HG02840 (cell line): ENCODE results near the gene CAMSAP1.

Source experiments
- ATAC-seq: cut with Tn5 transposase; IDR thresholded peaks from one replicate; pipeline ENCODE4 v1.9.1; 2021; ENCODE audit warnings: mild to moderate bottlenecking, moderate library complexity, moderate number of reproducible peaks; ENCODE audit not compliant: unreplicated experiment, low FRiP score

Gene CAMSAP1

DNA sequence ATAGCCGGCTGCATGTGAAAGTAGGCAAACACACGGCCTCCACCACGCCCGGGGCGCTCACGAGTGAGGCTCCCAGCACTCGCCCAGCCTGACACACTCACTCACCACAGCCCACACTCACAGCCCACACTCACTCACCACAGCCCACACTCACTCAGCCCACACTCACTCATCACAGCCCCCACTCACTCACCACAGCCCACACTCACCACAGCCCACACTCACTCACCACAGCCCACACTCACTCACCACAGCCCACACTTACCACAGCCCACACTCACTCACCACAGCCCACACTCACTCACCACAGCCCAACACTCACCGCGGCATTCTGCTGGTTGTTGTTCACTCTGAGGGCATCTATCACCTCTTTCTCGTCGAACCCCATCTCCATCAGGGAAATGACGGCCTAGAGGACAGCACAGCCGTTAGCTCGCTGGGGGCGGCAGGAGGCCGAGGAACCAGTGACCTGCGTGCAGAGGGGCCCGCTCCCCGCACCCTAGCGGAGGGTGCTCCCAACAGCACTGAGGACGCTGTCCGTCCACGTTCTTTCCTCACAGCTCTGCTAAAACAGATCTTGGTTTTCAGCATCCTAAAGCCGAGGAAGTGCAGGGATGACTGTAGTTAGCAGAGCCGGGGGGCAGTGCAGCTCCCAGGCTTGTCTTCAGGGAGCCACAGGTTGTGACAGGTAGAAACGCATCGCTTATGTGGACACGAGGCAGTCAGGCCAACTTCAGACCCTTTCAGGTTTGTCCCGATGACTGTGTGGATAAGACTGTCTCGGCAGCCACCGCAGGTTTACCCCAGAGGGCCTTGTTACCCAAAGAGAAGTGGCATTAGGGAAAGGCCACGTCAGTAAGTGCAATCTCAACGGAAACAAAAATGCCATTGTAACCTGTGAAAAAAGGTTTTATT is 32.3 kb upstream of the CAMSAP1 start:
- no peak for ATAC-seq

GRCh38 chr9:135937521-135938489 is 30.5 kb upstream of the CAMSAP1 start:
- no peak for ATAC-seq

DNA sequence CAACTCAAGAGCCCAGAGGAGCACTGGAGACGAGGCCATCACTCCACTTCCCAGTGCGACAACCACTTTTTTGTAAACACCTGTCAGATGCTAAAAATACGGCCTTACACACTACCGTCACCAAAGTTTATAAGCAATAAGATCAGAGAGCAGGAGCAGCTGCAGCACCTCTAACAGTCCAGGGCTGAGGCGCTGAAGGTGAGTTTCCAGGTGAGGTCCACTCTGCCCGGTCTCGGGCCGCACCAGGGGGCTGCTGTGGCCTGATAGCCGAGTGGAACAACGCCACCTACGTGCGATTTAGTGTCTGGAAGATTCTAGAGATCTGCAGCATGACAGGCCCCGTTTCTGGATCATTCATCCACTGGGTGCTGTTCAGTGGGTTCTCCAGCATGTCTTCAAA is 25.8 kb upstream of the CAMSAP1 start:
- ATAC-seq = no peak

- no peak for ATAC-seq
These were observed 25.3 kb upstream of the CAMSAP1 start for GRCh38 chr9:135932656-135933055.

DNA sequence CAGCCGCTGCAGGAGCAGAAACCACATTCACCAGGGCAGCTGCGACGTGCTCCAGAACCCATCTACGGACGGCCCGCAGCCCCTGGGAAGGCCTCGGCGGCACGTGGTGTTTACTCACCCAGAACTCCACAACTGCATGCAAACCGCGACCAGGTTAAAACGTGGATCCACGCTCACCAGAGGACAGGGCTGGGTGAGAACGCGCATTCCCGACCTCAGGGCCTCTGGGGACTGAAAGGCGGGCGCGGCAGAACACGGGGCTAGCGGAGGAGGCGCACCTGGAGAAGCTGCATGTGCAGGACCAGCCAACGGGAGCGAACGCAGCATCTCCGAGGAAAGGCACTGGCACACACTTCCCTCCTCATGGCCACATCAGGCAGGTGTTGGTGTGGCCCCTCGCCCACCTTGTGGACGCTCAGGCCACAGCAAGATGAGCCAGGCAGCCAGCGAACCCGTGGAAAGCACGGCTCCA is 24.0 kb upstream of the CAMSAP1 start:
- ATAC-seq = no peak

GRCh38 chr9:135930446-135931345 is 23.4 kb upstream of the CAMSAP1 start:
- ATAC-seq = no peak

DNA sequence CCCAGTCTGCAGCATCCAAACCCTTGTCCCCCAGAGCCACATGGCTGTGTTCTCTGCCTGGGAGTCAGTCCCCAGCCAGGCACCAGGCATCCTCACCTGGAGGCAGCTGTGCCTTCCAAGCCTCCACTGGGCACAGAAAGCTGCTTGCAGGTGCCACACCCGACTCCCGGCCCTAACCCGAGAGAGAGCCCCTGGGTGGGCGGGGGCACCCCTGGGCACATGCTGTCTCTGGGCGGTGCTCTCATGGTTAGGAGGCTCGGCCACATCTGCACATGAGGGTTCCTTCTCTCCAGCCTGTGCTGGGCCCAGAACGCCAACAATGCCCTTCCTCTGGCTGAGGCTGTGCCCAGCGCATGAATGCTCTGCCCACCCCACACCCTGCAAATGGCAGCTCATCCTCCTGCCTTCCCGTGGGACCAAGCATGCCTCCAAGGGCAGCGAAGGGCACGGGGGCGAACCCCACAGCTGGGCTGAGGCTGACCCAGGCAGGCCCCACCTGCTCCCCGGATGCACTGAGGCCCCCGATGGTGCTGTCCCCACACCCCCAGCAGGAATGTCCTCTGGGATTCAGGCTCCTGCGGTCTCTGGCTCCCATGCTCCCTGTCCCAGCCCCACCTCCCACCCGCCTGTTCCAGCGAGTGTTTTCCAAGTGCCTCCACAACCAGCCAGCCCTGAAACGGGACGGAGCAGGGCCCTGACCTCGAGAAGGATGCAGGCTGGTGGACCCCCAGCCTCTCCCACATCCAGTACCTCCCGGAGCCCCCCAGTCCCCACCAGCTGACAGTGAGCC is 22.5 kb upstream of the CAMSAP1 start:
- ATAC-seq = no peak

DNA sequence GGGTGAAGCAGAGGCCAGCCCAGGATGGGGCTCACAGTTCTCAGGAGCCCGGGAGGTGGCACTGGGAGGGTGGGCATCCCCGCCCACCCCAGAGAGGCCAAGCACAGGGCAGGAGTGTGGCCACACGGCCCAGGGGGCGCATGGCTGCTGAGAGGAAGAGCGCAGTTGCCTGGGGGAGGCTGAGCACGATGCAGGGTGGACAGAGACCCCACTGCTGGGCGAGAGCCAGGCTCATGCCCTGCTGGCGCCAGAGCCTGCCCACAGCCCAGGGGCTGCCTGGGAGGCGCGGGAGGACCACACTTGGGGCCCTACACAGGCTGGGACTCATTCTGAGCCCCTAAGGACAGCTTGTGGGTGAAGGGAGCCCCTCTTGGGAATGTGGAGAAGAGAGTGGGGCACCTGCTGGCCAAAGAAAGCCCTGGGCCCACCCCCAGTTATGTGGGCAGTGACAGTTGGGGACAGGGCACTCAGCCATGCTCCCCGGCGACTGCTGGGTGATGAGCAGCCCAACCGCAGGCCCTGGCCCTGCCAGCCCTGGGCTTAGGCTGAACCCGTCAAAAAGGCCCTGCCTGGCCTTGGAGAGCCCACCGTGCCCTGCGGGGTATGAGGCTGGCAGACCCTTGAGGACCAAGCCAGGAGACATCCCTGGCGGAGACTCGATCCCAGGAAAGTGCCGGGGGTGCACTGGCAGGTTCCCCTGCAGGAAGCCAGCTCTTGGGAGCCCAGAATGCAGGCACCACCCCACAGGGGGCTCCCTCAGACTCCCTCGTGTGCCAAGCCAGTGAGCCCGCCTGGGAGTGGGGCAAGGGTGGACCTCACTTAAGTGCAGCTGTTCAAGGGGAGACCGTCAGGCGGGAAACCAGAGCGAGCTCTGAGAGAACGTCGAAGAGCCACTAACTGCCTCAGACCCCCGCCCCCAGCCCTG is 21.6 kb upstream of the CAMSAP1 start:
- ATAC-seq = no peak

DNA sequence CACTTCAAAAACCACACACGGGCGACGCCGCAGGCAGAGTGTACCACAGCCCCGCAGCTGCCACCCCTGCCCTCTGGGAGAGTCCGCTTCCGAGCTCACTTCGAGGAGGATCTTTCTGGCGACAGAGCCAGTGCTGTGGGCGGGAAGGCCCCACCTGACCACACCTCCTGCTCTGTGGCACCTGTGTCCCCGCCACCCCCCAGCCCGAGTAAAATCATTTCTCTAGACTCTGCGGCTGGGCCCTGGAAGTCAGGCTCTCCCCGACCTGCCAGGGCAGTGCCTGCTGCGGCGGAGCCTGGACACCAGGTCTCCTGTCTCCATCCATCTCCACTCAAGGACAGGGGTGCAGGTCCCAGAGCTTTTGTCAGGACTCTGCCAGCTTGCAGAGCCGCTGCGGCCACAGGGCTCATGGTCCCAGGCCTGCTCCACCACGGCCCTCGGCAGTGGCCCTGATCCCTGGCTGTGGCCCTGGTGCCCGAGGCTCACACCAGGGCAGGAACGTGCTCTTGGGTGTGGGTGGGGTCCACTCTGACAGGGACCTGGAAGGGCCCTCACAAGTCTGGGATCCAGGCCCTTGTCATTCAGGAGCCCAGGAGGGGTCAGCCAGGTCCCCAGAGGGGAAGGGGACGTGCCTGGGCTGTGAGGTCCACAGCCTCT is 20.9 kb upstream of the CAMSAP1 start:
- ATAC-seq = no peak

- ATAC-seq = no peak
These were observed 20.1 kb upstream of the CAMSAP1 start for GRCh38 chr9:135927195-135928013.

- ATAC-seq = no peak
These were observed 19.3 kb upstream of the CAMSAP1 start for GRCh38 chr9:135926402-135927194.

DNA sequence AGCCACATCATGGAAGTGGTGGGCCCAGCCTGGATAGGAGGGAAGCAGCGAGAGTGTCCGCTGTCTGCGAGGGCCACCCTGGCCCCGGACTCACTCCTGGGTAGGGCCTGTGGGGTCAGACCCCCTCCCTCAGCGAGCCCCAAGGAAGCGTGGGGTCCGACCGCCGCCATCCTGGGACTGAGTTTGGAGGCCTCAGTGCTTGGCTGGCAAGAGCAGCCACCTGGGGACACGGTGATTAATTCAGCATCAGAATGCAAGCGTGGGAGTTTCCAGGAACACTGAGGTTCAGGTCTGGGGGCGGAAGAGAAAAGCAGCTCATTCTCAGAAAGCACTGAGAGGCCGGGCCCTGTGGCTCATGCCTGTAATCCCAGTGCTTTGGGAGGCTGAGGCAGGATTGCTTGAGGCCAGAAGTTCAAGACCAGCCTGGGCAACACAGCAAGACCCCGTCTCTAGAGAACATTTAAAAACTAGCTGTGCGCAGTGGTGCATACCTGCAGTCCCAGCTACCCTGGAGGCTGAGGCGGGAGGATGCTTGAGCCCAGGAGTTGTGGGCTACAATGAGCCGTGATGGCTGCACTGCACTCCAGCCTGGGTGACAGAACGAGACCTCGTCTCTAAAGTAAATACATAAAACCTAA is 18.3 kb upstream of the CAMSAP1 start:
- ATAC-seq = no peak

- ATAC-seq = no peak
These were observed 17.4 kb upstream of the CAMSAP1 start for GRCh38 chr9:135924628-135925338.

- no peak for ATAC-seq
These were observed 16.2 kb upstream of the CAMSAP1 start for GRCh38 chr9:135923508-135923907.

- no peak for ATAC-seq
These were observed 14.5 kb upstream of the CAMSAP1 start for GRCh38 chr9:135921749-135922310.
